ENCODE data around the gene PKP4.

GRCh38 chr2:158645299-158645698 lies 188.5 kb downstream of the PKP4 start:
- TF ChIP-seq BHLHE40 (IDR thresholded peaks at IDR 0.05; ENCODE audit: borderline replicate concordance) (no peak), L3MBTL2 (conservative IDR thresholded peaks at IDR 0.05) (no peak), FOXA1 (IDR thresholded peaks at IDR 0.05) (no peak), TARDBP (IDR thresholded peaks at IDR 0.05) (no peak), FOXM1 (IDR thresholded peaks at IDR 0.05; ENCODE audit: borderline replicate concordance) (no peak), LEF1 (IDR thresholded peaks at IDR 0.05; ENCODE audit: borderline replicate concordance) (no peak), SP1 (IDR thresholded peaks at IDR 0.05) (no peak), SUZ12 (IDR thresholded peaks at IDR 0.05) (no peak), PKNOX1 (IDR thresholded peaks at IDR 0.05) (no peak)
